GM23248 (cell line): ENCODE data around the gene PPP1R16B. TPM values are rescaled to one million over a fixed set of nuclear protein-coding genes. Genes with fewer than 3 reads are reported as not detected.

ENCODE experiments used
- DNase-seq: peaks from one replicate; pipeline ENCODE4 v3.0.0-alpha.2; 2015
- H2AFZ ChIP-seq: fragments of 200-600 bp; sonication (generic); 2 replicates; pipeline ENCODE4 v1.6.1; 2016; ENCODE audit warnings: antibody characterized with exemption
- H3F3A ChIP-seq: fragments of 200-600 bp; sonication (generic); 2 replicates; pipeline ENCODE4 v1.6.1; 2016; ENCODE audit warnings: mild to moderate bottlenecking, antibody characterized with exemption, mixed run types; ENCODE audit not compliant: insufficient read depth
- H3K27ac ChIP-seq: fragments of 200-600 bp; sonication (generic); 2 replicates; pipeline ENCODE4 v1.5.1; 2016; ENCODE audit warnings: mild to moderate bottlenecking
- H3K27me3 ChIP-seq: fragments of 200-600 bp; sonication (generic); replicated peaks from 2 replicates; pipeline ENCODE4 v1.6.1; 2016; ENCODE audit warnings: mild to moderate bottlenecking; ENCODE audit not compliant: insufficient read depth
- H3K36me3 ChIP-seq: fragments of 200-600 bp; sonication (generic); 2 replicates; pipeline ENCODE4 v1.6.1; 2016; ENCODE audit warnings: low read depth, mild to moderate bottlenecking
- H3K4me1 ChIP-seq: fragments of 200-600 bp; sonication (generic); 2 replicates; pipeline ENCODE4 v1.6.1; 2016; ENCODE audit warnings: mild to moderate bottlenecking; ENCODE audit not compliant: insufficient read depth
- H3K4me2 ChIP-seq: fragments of 200-600 bp; sonication (generic); one replicate; pipeline ENCODE4 v1.6.1; 2016; ENCODE audit warnings: mild to moderate bottlenecking; ENCODE audit not compliant: unreplicated experiment
- H3K4me3 ChIP-seq: fragments of 200-600 bp; sonication (generic); 2 replicates; pipeline ENCODE4 v1.5.1; 2016; ENCODE audit warnings: mild to moderate bottlenecking
- H3K79me2 ChIP-seq: fragments of 200-600 bp; sonication (generic); 2 replicates; pipeline ENCODE4 v1.6.1; 2016; ENCODE audit warnings: mild to moderate bottlenecking; ENCODE audit not compliant: insufficient read depth
- H3K9ac ChIP-seq: fragments of 200-600 bp; sonication (generic); 2 replicates; pipeline ENCODE4 v1.6.1; 2016; ENCODE audit warnings: mild to moderate bottlenecking
- H3K9me2 ChIP-seq: fragments of 200-600 bp; sonication (generic); 2 replicates; pipeline ENCODE4 v1.6.1; 2016; ENCODE audit warnings: mixed run types, mild to moderate bottlenecking, moderate library complexity; ENCODE audit not compliant: insufficient read depth
- H3K9me3 ChIP-seq: fragments of 200-600 bp; sonication (generic); one replicate; pipeline ENCODE4 v1.6.1; 2017; ENCODE audit warnings: low read depth
- H4K20me1 ChIP-seq: fragments of 200-600 bp; sonication (generic); 2 replicates; pipeline ENCODE4 v1.6.0; 2016; ENCODE audit not compliant: insufficient read depth
- EZH2 ChIP-seq: fragments of 200-600 bp; sonication (generic); IDR thresholded peaks from 2 replicates; pipeline ENCODE4 v1.6.1; 2018; ENCODE audit warnings: antibody characterized with exemption, mild to moderate bottlenecking; ENCODE audit not compliant: insufficient read depth, poor library complexity, severe bottlenecking
- EZH2phosphoT487 ChIP-seq: fragments of 200-600 bp; sonication (generic); IDR thresholded peaks from 2 replicates; pipeline ENCODE4 v1.6.1; 2018; ENCODE audit warnings: antibody characterized with exemption, moderate library complexity, mild to moderate bottlenecking, low read depth; ENCODE audit not compliant: insufficient read depth
- WGBS, 2 experiments: methylation state at CpG; one replicate each; pipeline ENCODE4 v1.1.6; 2015 to 2017; ENCODE audit warnings: low lambda C conversion rate in 2 of 2, low coverage in 1 of 2; ENCODE audit errors: missing lambda C conversion rate in 2 of 2; 5-methylcytosine and 5-hydroxymethylcytosine counted together
- in situ Hi-C: fragments of 300-500 bp; cut with MboI; formaldehyde crosslinking; loops from 2 replicates; pipeline ENCODE4 v1.15.0; 2020
- polyA plus RNA-seq: library from polyadenylated mRNA; unstranded; fragments of >200 nt; fragmentation: Nextera tagmentation; extraction: Ambion mirVana; gene quantifications from 2 replicates; pipeline ENCODE4 v1.2.1, GENCODE V29; 2016
- total RNA-seq: library from RNA; depleted of rRNA; stranded (reverse); fragments of >200 nt; shearing (Covaris generic); gene quantifications from 2 replicates; pipeline ENCODE4 v1.2.3, GENCODE V29; 2014

Gene PPP1R16B
- total and polyA plus RNA-seq, 2 experiments from 2014 or later, result not detected

DNA sequence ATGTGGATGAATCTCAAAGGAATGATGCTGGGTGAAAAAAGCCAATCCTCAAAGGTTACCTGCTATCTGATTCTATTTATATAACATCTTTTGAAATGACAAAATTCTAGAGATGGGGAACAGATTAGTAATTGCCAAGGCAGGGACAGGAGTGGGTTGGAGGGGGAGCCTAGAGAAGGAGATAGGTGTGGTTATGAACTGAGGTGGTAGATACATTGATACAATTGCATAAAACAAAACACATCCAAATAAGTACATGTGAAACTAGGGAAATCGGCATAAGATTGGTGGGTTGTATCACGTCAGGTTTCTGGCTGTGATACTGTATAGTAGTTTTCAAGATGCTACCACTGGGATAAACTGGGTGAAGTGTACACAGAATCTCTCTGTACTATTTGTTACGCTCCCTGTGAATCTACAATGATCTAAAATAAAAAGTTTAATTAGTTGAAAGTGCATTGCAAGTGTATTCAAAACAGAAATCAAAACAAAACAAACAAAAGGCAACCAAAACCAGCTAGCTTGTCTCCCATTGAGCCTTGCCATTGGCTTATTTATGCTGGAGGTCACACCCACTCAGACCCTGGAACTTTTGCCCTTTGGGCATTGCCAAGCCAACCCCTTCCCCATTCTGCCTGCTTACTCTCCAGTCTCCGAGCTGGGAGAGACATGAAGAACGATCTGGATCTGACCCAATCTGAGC, 27.8 kb downstream of the PPP1R16B start:
- Histone ChIP-seq H3K4me3 (no peak overlapping the region), H3K4me2 (no peak overlapping the region), H3K79me2 (no peaks in the 10 kb centered on the region), H3K27me3 (no peaks in the 10 kb centered on the region; the same call in 1 of the 2 replicates), H4K20me1 (no peaks in the 10 kb centered on the region), H2AFZ (no peak overlapping the region), H3K9me2 (no peaks in the 10 kb centered on the region), H3K4me1 (no peaks in the 10 kb centered on the region), H3K27ac (no peak overlapping the region), H3K9ac (no peak overlapping the region), H3F3A (no peaks in the 10 kb centered on the region), H3K9me3 (no peaks in the 10 kb centered on the region), H3K36me3 (no peaks in the 10 kb centered on the region)
- WGBS, 2 experiments, result 54 to 59% methylated on average over 5 of the region's 5 CpGs
- no peak for DNase-seq
- in situ Hi-C loops, result no loop called here
- TF ChIP-seq EZH2, result no peak
- no peak for TF ChIP-seq EZH2phosphoT487

DNA sequence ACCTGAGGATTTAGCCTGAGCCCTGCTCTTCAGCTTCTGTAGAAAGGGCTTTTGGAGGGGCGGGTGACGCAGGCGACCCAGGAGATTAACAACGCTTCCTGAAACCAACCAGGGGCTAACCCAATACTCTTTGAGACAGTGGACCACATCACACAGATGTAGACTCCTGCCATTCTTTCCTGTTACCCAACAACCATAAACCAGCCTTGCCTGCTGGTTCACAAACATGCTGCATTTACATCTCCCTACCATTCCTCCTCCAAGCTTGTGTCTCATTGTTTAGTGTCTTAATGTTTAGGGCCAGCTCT, 28.3 kb downstream of the PPP1R16B start:
- 34 to 40% methylated on average over 4 of the region's 4 CpGs for WGBS, 2 experiments
- Histone ChIP-seq H3K9me3 (no peaks in the 10 kb centered on the region), H3K9ac (no peak overlapping the region), H3F3A (no peaks in the 10 kb centered on the region), H2AFZ (no peak overlapping the region), H3K79me2 (no peaks in the 10 kb centered on the region), H3K36me3 (no peaks in the 10 kb centered on the region), H3K4me2 (no peak overlapping the region), H4K20me1 (no peaks in the 10 kb centered on the region), H3K9me2 (no peaks in the 10 kb centered on the region), H3K27ac (no peak overlapping the region), H3K4me1 (no peaks in the 10 kb centered on the region), H3K4me3 (no peak overlapping the region), H3K27me3 (no peaks in the 10 kb centered on the region; the same call in 1 of the 2 replicates)
- in situ Hi-C loops, result no loop called here
- DNase-seq, result no peak
- no peak for TF ChIP-seq EZH2phosphoT487
- no peak for TF ChIP-seq EZH2

DNA sequence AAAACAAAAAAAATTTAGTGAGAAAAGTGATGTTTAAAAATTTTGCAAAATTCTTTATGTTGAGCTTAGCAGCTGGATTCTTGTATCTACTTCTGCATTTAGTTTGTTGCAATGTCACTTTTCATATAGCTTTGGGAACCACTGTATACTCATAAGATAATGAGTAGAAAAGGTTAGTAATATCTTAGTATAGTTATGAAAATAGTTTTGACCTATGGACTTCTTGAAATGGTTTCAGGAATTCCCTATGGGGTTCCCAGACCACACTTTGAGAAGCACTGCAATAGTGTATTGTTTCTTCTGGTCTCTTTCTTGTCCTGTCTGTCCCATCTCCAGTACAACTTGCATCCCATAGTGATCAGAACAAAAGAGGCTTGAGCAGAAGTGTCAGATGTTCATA, 29.4 kb downstream of the PPP1R16B start:
- H2AFZ ChIP-seq, result no peak overlapping the region
- H3K9ac ChIP-seq, result no peak overlapping the region
- in situ Hi-C loops, result no loop called here
- no peak overlapping the region for H3K27ac ChIP-seq
- H3K27me3 ChIP-seq, result no peaks in the 10 kb centered on the region; the same call in 1 of the 2 replicates
- no peaks in the 10 kb centered on the region for H3K36me3 ChIP-seq
- DNase-seq, result no peak
- H3K9me3 ChIP-seq, result no peaks in the 10 kb centered on the region
- TF ChIP-seq EZH2, result no peak
- no peak for TF ChIP-seq EZH2phosphoT487
- no peaks in the 10 kb centered on the region for H3K4me1 ChIP-seq
- no peaks in the 10 kb centered on the region for H3F3A ChIP-seq
- H3K4me2 ChIP-seq, result no peak overlapping the region
- no peak overlapping the region for H3K4me3 ChIP-seq
- no peaks in the 10 kb centered on the region for H3K9me2 ChIP-seq
- H4K20me1 ChIP-seq, result no peaks in the 10 kb centered on the region
- H3K79me2 ChIP-seq, result no peaks in the 10 kb centered on the region

DNA sequence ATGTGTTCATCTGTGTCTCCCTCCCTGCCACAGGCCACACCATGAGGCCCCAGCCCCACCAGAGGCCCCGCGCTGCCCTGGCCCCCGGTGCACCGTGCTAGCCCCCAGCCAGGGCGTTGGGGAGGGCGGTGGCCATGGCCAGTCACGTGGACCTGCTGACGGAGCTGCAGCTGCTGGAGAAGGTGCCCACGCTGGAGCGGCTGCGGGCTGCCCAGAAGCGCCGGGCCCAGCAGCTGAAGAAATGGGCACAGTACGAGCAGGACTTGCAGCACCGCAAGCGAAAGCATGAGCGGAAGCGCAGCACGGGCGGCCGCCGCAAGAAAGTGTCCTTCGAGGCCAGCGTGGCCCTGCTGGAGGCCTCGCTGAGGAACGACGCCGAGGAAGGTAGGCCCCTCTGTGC, 30.3 kb downstream of the PPP1R16B start:
- Histone ChIP-seq H3K4me2 (no peak overlapping the region), H2AFZ (no peak overlapping the region), H3F3A (no peaks in the 10 kb centered on the region), H3K36me3 (no peaks in the 10 kb centered on the region), H4K20me1 (no peaks in the 10 kb centered on the region), H3K4me1 (no peaks in the 10 kb centered on the region), H3K79me2 (no peaks in the 10 kb centered on the region), H3K4me3 (no peak overlapping the region), H3K27me3 (no peaks in the 10 kb centered on the region; the same call in 1 of the 2 replicates), H3K27ac (no peak overlapping the region), H3K9me2 (no peaks in the 10 kb centered on the region), H3K9me3 (no peaks in the 10 kb centered on the region), H3K9ac (no peak overlapping the region)
- in situ Hi-C loops, result no loop called here
- no peak for DNase-seq
- WGBS, 2 experiments, result 73 to 77% methylated on average over 22 to 28 of the region's 28 CpGs
- TF ChIP-seq EZH2phosphoT487 (no peak), EZH2 (no peak)

DNA sequence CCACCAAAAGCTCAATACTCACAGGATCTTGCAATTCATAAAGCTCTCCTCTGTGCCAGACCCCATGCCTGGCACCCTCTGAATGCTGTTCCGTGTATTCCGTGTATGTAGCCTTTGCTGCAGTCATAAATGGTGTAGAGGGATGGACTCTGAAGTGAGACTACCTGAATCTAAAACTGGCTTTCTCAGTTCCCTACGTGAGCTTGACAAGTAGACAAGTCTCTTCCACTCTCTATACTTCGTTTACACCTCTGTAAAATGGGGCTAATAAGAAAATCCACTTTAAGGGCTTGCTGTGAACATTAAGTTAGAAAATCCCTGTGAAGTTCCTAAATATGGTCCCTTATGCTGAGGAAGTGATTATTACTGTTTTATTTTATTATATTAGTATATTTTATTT, 31.5 kb downstream of the PPP1R16B start:
- DNase-seq, result no peak
- in situ Hi-C loops, result no loop called here
- H2AFZ ChIP-seq, result no peak overlapping the region
- no peak overlapping the region for H3K9ac ChIP-seq
- H3K27me3 ChIP-seq, result no peaks in the 10 kb centered on the region; the same call in 1 of the 2 replicates
- WGBS, 2 experiments, result 25 to 34% methylated on average over 4 of the region's 4 CpGs
- H3K79me2 ChIP-seq, result no peaks in the 10 kb centered on the region
- no peaks in the 10 kb centered on the region for H3K4me1 ChIP-seq
- no peaks in the 10 kb centered on the region for H4K20me1 ChIP-seq
- no peak for TF ChIP-seq EZH2
- no peak for TF ChIP-seq EZH2phosphoT487
- H3K9me3 ChIP-seq, result no peaks in the 10 kb centered on the region
- H3K27ac ChIP-seq, result no peak overlapping the region
- H3K4me2 ChIP-seq, result no peak overlapping the region
- H3F3A ChIP-seq, result no peaks in the 10 kb centered on the region
- no peaks in the 10 kb centered on the region for H3K36me3 ChIP-seq
- H3K9me2 ChIP-seq, result no peaks in the 10 kb centered on the region
- no peak overlapping the region for H3K4me3 ChIP-seq
